Retinal pigment epithelial cell (primary cell): ENCODE data around the gene SKAP1.

Experiments used
- DNase-seq: peaks from one replicate; pipeline ENCODE4 v3.0.0-alpha.2; 2010; ENCODE audit warnings: low read depth
- H3K4me3 ChIP-seq: 2 replicates; pipeline ENCODE4 v1.5.1; 2011; ENCODE audit warnings: mild to moderate bottlenecking, low read length, control low read depth, moderate library complexity
- CTCF ChIP-seq: conservative IDR thresholded peaks from 2 replicates; pipeline ENCODE4 v1.5.1; 2011; ENCODE audit warnings: low read depth, low read length, control low read depth, inconsistent platforms

The SKAP1 gene

GRCh38 chr17:48308581-48308980, 121.4 kb downstream of the SKAP1 start:
- DNase-seq: no peak
- H3K4me3 ChIP-seq: no peak overlapping the region
- TF ChIP-seq CTCF: no peak

- DNase-seq: no peak
- H3K4me3 ChIP-seq: no peak overlapping the region
- TF ChIP-seq CTCF: peak; percentile 88
Measured at GRCh38 chr17:48307814-48308411, 122.1 kb downstream of the SKAP1 start.

- no peak overlapping the region for H3K4me3 ChIP-seq
- TF ChIP-seq CTCF: no peak
- DNase-seq: no peak
Measured at GRCh38 chr17:48307255-48307654, 122.8 kb downstream of the SKAP1 start.

- DNase-seq: no peak
- H3K4me3 ChIP-seq: no peak overlapping the region
- no peak for TF ChIP-seq CTCF
Measured at GRCh38 chr17:48301002-48301401, 129.0 kb downstream of the SKAP1 start.

GRCh38 chr17:48299760-48300159, 130.3 kb downstream of the SKAP1 start:
- no peak overlapping the region for H3K4me3 ChIP-seq
- DNase-seq: no peak
- no peak for TF ChIP-seq CTCF

GRCh38 chr17:48297825-48298224, 132.2 kb downstream of the SKAP1 start:
- no peak overlapping the region for H3K4me3 ChIP-seq
- TF ChIP-seq CTCF: no peak
- no peak for DNase-seq

GRCh38 chr17:48296453-48296852, 133.6 kb downstream of the SKAP1 start:
- no peak overlapping the region for H3K4me3 ChIP-seq
- no peak for TF ChIP-seq CTCF
- DNase-seq: no peak
